Astrocyte of the hippocampus (primary cell): ENCODE data around the gene NOXO1.
A peak's percentile ranks its signal among the peaks of the same experiment; 100 is the strongest.
"Not testable (repeated sequence)": the region's sequence is repeated elsewhere in the genome, so short reads cannot be mapped to it uniquely, and the experiment has no call there.

Experiments used
- DNase-seq: peaks from one replicate; pipeline ENCODE4 v3.0.0; 2011; ENCODE audit warnings: low read depth, low spot score

The NOXO1 gene

GRCh38 chr16:1962161-1963153 is 18.8 kb downstream of the NOXO1 start:
- not testable (repeated sequence) for DNase-seq

GRCh38 chr16:1961651-1962067 is 19.6 kb downstream of the NOXO1 start:
- no peak for DNase-seq

- DNase-seq, result peak; percentile 40
Measured at GRCh38 chr16:1960665-1961630, 20.3 kb downstream of the NOXO1 start.

GRCh38 chr16:1959269-1960039 is 21.8 kb downstream of the NOXO1 start, which contains the start of gene NDUFB10:
TSS of gene NDUFB10 (plus strand) at chr16:1959538. CDS start at chr16:1959625, 87 bp downstream.
- peak; percentile 96 for DNase-seq

- DNase-seq, result no peak
Measured at GRCh38 chr16:1958715-1959268, 22.5 kb downstream of the NOXO1 start.

- not testable (repeated sequence) for DNase-seq
Measured at GRCh38 chr16:1958143-1958491, 23.2 kb downstream of the NOXO1 start.

GRCh38 chr16:1957434-1958142 is 23.7 kb downstream of the NOXO1 start:
- not testable (repeated sequence) for DNase-seq

GRCh38 chr16:1953734-1954133 is 27.5 kb downstream of the NOXO1 start:
- DNase-seq, result no peak

- no peak for DNase-seq
Measured at GRCh38 chr16:1950559-1950958, 30.7 kb downstream of the NOXO1 start.

GRCh38 chr16:1950047-1950446 is 31.2 kb downstream of the NOXO1 start:
- DNase-seq, result no peak

GRCh38 chr16:1949507-1949906 is 31.8 kb downstream of the NOXO1 start:
- no peak for DNase-seq

- no peak for DNase-seq
Measured at GRCh38 chr16:1947369-1947670, 33.9 kb downstream of the NOXO1 start.

- DNase-seq, result no peak
Measured at GRCh38 chr16:1946495-1947368, 34.5 kb downstream of the NOXO1 start.

- no peak for DNase-seq
Measured at GRCh38 chr16:1945559-1946391, 35.5 kb downstream of the NOXO1 start.

GRCh38 chr16:1944612-1945199 is 36.6 kb downstream of the NOXO1 start:
- no peak for DNase-seq

GRCh38 chr16:1942810-1943726 is 38.2 kb downstream of the NOXO1 start, which contains the start of gene MSRB1:
TSS of gene MSRB1 (minus strand) at chr16:1943199. CDS start at chr16:1943156, 43 bp downstream.
- peak; percentile 100 for DNase-seq
